Non-pigmented ciliary epithelial cell (primary cell): ENCODE data around the gene COA6.
"Not testable (repeated sequence)": the region's sequence is repeated elsewhere in the genome, so short reads cannot be mapped to it uniquely, and the experiment has no call there.

Source experiments
- DNase-seq: peaks from one replicate; pipeline ENCODE4 v3.0.0-alpha.2; 2010; ENCODE audit warnings: low read depth

The COA6 gene

GRCh38 chr1:234369784-234370183 is 3.5 kb upstream of the COA6 start:
- DNase-seq, result no peak

- no peak for DNase-seq
Measured at GRCh38 chr1:234371414-234371813, 1.8 kb upstream of the COA6 start.

GRCh38 chr1:234372011-234372757 is 1.1 kb upstream of the COA6 start:
- no peak for DNase-seq

GRCh38 chr1:234373959-234374254 is 651 bp downstream of the COA6 start:
- DNase-seq, result no peak

GRCh38 chr1:234375672-234376071 is 2.4 kb downstream of the COA6 start:
- no peak for DNase-seq

GRCh38 chr1:234379591-234380109 is 6.4 kb downstream of the COA6 start:
- DNase-seq, result not testable (repeated sequence)

GRCh38 chr1:234381699-234382555 is 8.7 kb downstream of the COA6 start:
- DNase-seq, result no peak

- no peak for DNase-seq
Measured at GRCh38 chr1:234386122-234386521, 12.9 kb downstream of the COA6 start.

- DNase-seq, result no peak
Measured at GRCh38 chr1:234388094-234388493, 14.8 kb downstream of the COA6 start.

- DNase-seq, result no peak
Measured at GRCh38 chr1:234393190-234393589, 19.9 kb downstream of the COA6 start.

GRCh38 chr1:234395297-234395696 is 22.0 kb downstream of the COA6 start:
- no peak for DNase-seq

- no peak for DNase-seq
Measured at GRCh38 chr1:234396092-234396491, 22.8 kb downstream of the COA6 start.

- no peak for DNase-seq
Measured at GRCh38 chr1:234396871-234397270, 23.6 kb downstream of the COA6 start.

- DNase-seq, result no peak
Measured at GRCh38 chr1:234397732-234398131, 24.5 kb downstream of the COA6 start.

GRCh38 chr1:234398849-234399381 is 25.7 kb downstream of the COA6 start:
- DNase-seq, result peak; percentile 4

GRCh38 chr1:234399515-234399914 is 26.3 kb downstream of the COA6 start:
- not testable (repeated sequence) for DNase-seq

GRCh38 chr1:234400773-234401172 is 27.5 kb downstream of the COA6 start:
- DNase-seq, result no peak

GRCh38 chr1:234401658-234402057 is 28.4 kb downstream of the COA6 start:
- DNase-seq, result no peak

GRCh38 chr1:234402939-234403338 is 29.7 kb downstream of the COA6 start:
- no peak for DNase-seq

GRCh38 chr1:234405676-234406075 is 32.4 kb downstream of the COA6 start:
- DNase-seq, result no peak

GRCh38 chr1:234406871-234407270 is 33.6 kb downstream of the COA6 start:
- DNase-seq, result no peak

- no peak for DNase-seq
Measured at GRCh38 chr1:234408757-234409156, 35.5 kb downstream of the COA6 start.

- peak; percentile 2 for DNase-seq
Measured at GRCh38 chr1:234409328-234409727, 36.1 kb downstream of the COA6 start.
